Activated CD4-positive, alpha-beta T cell treated with anti-CD3 and anti-CD28 coated beads, Interleukin-2, amount 50 U/mL, for 4 hours (primary cell): ENCODE data around the gene SLC30A4.
A peak's percentile ranks its signal among the peaks of the same experiment; 100 is the strongest.
"Not testable (repeated sequence)": the region's sequence is repeated elsewhere in the genome, so short reads cannot be mapped to it uniquely, and the experiment has no call there.

Experiments
- DNase-seq, 2 experiments: peaks; one replicate each; pipeline ENCODE4 v3.0.0-alpha.2; 2020

SLC30A4 gene

GRCh38 chr15:45507143-45507542, 15.4 kb downstream of the SLC30A4 start:
- DNase-seq = not testable (repeated sequence)

DNA sequence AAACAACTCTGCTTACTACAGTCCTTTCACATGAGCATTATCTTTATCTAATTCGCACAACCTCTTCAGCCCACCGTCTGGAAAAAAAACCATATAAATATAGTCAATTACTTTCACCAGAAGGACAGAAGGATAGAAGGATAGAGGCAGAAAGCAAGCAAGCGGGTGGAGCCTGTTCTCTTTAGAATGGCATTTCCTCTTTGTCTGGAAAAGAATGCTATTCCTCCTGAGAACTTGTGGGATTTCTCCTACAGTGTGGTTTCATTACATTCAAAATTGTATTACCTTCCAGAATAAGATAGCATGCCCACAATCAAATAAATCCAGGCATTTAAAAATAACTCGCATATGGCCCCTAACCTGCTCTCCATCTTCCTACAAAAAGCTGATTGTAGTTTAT, 23.1 kb downstream of the SLC30A4 start:
- DNase-seq = no peak

GRCh38 chr15:45498701-45499100, 23.9 kb downstream of the SLC30A4 start:
- no peak for DNase-seq

- DNase-seq = no peak
Observed at GRCh38 chr15:45497261-45497660, 25.3 kb downstream of the SLC30A4 start.

- DNase-seq = no peak
Observed at GRCh38 chr15:45496658-45497057, 25.9 kb downstream of the SLC30A4 start.

- DNase-seq = no peak
Observed at GRCh38 chr15:45495588-45495987, 27.0 kb downstream of the SLC30A4 start.

DNA sequence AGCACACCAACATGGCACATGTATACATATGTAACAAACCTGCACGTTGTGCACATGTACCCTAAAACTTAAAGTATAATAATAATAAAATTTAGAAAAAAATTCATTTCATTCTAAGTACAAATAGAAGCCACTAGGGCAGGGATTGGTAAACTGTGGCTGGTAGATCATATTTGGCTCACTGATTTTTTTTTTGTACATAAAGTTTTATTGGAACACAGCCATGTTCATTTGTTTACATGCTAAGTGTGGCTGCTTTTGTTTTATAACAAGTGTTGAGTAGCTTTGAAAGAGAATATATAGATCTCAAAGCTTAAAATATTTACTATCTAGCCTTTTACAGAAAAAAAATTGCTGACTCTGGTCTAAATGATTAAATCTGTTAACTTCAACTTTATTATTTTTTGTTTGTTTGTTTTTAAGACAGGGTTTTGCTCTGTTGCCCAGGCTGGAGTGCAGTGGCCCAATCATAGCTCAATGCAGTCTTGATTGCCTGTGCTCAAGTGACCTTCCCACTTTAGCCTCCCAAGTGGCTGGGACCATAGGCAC, 32.8 kb downstream of the SLC30A4 start:
- no peak for DNase-seq

- no peak for DNase-seq
Observed at GRCh38 chr15:45486317-45486716, 36.2 kb downstream of the SLC30A4 start.

GRCh38 chr15:45481135-45481534, 41.4 kb downstream of the SLC30A4 start:
- no peak for DNase-seq

DNA sequence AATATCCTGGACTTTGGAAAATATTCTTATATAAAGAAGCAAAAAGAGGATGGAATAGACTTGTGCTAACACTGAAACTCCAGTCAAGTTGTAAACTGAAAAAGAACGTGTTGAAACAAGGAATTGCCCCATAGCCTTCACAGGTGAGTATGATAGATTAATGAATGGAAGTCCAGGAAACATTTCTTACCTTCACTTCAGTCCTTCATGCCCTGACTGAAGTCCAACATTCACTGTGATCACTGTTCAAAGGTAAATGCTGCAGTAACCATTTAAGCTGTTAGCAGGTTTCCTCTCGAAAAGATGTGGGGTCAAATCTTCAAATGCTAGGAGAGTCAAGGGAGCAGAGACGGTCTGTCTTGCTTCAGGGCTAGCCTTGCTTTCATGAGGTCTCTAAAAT, 46.1 kb downstream of the SLC30A4 start:
- DNase-seq = no peak

GRCh38 chr15:45474799-45475198, 47.8 kb downstream of the SLC30A4 start:
- no peak for DNase-seq

GRCh38 chr15:45473068-45473467, 49.5 kb downstream of the SLC30A4 start:
- no peak for DNase-seq

DNA sequence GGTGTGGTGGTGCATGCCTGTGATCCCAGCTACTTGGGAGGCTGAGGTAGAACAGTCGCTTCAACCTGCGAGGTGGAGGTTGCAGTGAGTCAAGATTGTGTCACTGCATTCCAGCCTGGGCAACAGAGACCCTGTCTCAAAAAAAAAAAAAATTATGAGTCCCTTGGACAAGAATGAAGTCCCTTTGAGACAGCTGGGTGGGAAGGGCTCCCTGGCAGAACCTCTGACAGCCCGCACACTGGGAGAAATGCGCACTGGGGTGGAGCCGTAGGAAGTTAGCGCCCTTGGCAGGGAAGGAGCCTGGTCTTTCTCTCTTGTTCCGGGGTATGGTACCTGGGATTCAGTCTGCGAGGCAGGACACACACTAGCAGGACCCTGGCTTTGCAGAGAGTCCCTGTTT, 51.4 kb downstream of the SLC30A4 start:
- DNase-seq = no peak

DNA sequence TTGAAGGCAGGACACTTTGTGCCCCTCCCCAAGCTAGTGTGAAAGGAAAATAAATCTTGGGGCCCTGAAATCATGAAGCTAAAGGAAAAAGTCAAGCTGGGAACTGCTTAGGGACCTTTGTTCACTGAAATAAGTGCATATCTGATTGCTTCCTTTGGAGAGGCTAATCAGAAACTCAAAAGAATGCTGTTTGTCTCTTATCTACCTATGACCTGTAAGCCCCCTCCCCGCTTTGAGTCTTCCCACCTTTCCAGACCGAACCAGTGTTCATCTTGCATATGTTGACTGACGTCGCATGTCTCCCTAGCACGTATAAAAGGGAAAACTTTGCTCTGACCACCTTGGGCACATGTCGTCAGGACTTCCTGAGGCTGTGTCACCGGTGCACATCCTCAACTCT, 53.1 kb downstream of the SLC30A4 start:
- DNase-seq = no peak

GRCh38 chr15:45469027-45469426, 53.5 kb downstream of the SLC30A4 start:
- no peak for DNase-seq

- no peak for DNase-seq
Observed at GRCh38 chr15:45468294-45468693, 54.3 kb downstream of the SLC30A4 start.

- DNase-seq = peak; percentile 78 to 82
Observed at GRCh38 chr15:45458746-45459403, 63.7 kb downstream of the SLC30A4 start.

DNA sequence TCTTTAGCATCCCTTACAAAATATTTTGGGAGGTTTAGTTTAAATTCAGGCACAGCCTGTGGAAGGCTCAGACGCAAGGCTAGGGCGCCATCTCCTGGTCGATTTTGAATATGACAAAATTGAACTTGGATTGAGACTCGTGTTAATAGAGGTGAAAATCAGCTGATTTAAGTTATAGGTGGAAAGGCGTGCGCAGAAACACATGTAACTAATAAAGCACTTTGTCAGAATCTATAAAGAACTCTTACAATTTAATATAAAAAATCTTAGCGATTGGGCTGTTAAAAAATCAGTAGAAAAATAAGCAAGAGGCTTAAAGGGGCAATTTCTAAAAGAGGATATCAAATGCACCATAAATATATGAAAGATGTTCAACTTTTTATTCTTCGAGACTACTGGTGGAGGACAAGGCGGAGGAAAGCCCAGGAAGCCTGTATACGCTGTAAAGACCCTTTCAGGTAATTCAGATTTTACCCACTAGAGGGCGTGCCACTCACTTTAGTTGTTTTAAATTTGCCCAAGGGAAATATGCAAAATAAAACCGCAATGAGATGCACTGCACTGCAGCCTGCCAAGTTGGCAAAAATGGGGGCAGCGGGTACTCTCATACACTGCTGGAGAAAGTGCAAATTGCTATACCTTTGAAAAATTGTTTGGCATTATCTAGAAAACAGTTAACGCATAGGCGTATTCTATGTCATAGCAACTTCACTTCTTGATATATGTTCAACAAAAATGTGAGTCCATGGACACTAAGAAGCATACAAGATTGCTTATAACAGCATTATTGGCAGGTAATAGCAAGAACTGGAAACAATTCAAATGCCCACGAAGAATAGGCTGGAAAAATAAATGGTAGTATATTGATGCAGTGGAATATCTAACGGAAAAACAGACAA, 64.7 kb downstream of the SLC30A4 start:
- DNase-seq = peak; percentile 65 to 69

- DNase-seq = no peak
Observed at GRCh38 chr15:45457220-45457619, 65.3 kb downstream of the SLC30A4 start.

- DNase-seq = peak; percentile 52 to 64
Observed at GRCh38 chr15:45456212-45457106, 66.1 kb downstream of the SLC30A4 start.

DNA sequence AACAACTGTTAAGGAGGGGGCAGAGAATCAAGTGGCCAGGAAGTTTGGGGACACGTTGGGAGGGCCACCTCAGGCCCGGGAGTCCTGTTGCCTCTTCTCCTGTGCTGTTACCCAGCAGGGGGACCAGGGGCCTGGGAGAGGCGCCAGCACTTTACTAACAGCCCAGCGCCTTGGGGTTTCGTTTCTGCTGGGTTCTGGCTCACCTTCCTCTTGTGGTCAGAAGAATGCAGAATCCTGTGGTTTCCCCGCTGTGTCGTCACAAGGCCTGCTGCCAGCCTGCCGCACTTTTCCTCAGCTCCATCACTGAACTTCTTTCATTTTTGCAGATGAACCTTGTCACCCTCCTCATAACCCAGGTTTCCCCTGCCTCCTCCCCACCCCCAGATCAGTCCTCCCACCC, 67.7 kb downstream of the SLC30A4 start:
- peak; percentile 64 to 70 for DNase-seq

- no peak for DNase-seq
Observed at GRCh38 chr15:45451265-45451664, 71.3 kb downstream of the SLC30A4 start.
